Stimulated activated CD8-positive, alpha-beta memory T cell treated with anti-CD3 and anti-CD28 coated beads, Interleukin-12 subunit alpha, Interleukin-12 subunit beta, amount 100 ng/mL, for 24 hours (primary cell): ENCODE data around the gene LMOD1.
"Not testable (repeated sequence)": the region's sequence is repeated elsewhere in the genome, so short reads cannot be mapped to it uniquely, and the experiment has no call there.

Experiments used
- DNase-seq: peaks from one replicate; pipeline ENCODE4 v3.0.0-alpha.2; 2020; ENCODE audit errors: extremely low read depth

The LMOD1 gene

DNA sequence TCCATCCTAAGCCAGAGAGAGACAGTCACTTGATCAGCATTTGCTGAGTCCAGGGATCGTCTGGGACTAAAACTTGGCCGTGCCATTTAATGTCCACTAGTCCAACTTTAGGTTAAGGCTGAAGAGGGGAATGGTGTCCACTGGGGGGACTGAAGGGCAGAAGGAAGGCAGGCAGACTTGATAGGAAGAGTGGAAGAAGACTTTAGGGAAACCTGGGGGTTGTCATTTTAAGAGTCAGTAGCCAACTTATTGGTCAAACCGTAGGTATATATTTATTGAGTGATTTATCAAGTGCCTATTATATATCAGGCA lies 1.3 kb upstream of the LMOD1 start:
- no peak for DNase-seq

DNA sequence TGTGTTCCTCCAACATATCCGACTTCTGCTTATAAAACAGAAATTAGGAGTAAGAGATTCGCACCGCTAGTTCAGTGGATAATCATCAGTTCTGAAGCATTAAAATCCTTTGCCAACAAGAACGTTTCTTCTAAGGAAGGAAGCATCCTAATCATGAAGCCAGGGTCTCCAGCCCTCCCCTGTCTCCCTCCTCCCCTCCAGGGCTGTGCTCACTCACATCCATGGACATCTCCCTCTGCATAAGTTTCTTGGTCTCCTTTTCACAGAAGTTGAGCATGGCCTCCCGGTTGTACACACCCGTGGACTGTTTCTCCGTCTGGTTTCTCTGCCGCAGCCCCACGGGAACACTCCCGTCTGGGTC lies 505 bp downstream of the LMOD1 start:
- DNase-seq: no peak

- DNase-seq: no peak
Observed at GRCh38 chr1:201945157-201945556, 1.2 kb downstream of the LMOD1 start.

GRCh38 chr1:201944639-201945038 lies 1.7 kb downstream of the LMOD1 start:
- DNase-seq: no peak

GRCh38 chr1:201944002-201944401 lies 2.3 kb downstream of the LMOD1 start:
- no peak for DNase-seq

DNA sequence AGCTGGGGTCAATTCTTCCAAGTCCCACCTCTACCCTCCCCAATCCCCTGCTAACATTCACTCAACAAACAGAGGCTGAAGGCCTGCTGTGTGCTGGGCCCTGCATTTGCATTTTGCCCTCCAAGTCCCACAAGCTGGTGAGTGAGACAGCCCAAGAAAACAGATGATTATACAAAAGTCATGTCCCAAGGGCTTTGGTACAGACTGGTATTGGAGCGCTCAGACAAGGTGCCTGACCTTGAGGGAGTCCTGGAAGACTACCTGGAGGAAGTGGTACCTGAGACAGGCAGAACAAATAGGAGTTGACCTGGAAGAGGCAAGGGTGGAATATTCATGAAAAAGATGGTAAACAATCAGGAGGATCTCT lies 4.2 kb downstream of the LMOD1 start:
- DNase-seq: no peak

GRCh38 chr1:201941420-201942128 lies 4.8 kb downstream of the LMOD1 start:
- no peak for DNase-seq

DNA sequence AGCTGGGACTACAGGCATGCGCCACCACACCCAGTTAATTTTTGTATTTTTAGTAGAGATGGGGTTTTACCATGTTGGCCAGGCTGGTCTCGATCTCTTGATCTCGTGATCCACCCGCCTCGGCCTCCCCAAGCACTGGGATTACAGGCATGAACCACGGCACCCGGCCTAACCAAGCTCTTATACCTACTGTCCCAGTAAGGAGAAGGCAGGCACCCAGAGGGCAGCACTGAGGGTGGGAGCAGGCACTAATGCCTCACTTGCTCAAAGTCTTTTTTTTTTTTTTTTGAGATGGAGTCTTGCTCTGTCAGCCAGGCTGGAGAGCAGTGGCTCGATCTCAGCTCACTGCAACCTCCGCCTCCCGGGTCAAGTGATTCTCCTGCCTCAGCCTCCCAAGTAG lies 6.0 kb downstream of the LMOD1 start:
- DNase-seq: not testable (repeated sequence)

DNA sequence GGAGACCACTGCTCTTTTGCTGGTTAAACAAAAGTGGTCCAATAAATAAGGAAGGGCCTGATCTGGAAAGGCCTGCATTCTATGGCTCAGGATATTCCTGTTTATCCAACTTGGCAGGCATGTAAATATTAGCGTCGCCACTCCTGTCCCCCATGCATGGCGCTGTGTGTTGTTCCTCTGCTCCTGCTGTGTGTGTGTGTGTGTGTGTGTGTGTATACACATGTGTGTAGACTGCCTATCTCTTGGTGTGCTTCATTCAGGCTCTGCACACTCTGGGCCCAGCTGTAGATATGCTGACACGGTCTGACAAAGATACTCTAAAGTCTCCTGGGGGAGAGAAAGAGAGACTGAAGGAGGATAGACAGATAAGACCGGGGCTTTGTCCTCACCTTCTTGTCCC lies 6.8 kb downstream of the LMOD1 start:
- DNase-seq: no peak

GRCh38 chr1:201939148-201939547 lies 7.2 kb downstream of the LMOD1 start:
- DNase-seq: no peak

- no peak for DNase-seq
Observed at GRCh38 chr1:201938440-201939035, 7.8 kb downstream of the LMOD1 start.

DNA sequence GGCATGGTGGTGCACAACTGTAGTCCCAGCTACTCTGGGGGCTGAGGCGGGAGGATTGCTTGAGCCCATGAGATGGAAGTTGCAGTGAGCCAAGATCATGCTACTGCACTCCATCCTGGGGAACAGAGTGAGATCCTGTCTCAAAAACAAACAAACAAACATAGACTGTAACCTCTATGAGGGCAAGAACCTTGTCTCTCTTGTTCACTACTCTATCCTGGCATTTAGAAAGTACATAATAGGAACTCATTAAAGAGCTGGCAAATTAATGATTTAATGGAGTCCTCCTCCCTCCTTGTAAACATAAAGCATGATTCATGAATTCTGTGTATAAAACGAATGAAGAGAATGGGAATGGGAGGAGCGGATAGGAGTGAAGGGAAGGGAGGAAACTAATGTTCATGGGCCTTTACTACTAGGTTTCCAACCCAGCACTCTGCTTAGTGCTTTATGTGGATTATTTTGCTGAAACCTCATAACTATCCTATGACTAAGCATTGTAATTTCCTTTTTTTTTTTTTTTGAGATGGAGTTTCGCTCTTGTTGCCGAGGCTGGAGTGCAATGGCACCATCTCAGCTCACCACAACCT lies 8.6 kb downstream of the LMOD1 start:
- no peak for DNase-seq

- DNase-seq: no peak
Observed at GRCh38 chr1:201933840-201934430, 12.4 kb downstream of the LMOD1 start.

DNA sequence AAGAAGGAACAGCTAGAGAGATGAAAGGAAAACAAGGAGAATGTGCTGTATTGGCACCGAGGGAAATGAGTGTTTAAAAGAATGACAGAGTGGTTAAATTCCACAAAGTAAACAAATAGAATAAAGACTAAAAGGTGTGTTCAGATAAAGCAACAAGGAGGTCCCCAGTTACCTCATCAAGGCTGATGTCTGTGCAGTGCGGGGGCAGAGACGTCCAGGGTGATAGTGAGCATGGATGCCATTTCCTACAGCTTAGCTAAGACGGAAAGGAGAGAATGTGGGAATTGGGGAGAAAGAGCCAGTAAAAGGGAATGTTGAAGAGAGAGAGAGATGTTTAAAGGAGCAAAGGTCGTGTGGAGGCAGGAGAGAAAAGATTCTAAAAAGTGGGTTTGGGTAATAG lies 15.5 kb downstream of the LMOD1 start:
- no peak for DNase-seq

DNA sequence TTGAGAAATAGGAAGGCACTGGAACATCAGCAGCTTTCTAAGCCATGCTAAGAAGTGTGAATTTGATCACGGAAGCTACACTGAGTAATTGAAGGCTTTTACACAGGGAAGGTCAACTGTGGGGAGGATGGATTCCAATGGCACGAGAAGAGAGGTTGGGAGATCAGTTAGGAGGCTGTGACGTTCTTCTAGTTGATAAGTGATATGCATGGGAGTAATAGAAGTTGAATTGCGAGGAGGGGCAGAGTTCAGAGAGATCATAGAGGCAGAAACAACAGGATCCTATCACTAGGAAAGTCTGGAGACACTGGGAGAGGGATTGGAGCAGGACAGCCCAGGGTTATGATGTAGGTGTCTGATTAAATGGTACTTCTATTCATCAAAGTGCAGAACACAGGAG lies 16.2 kb downstream of the LMOD1 start:
- no peak for DNase-seq

DNA sequence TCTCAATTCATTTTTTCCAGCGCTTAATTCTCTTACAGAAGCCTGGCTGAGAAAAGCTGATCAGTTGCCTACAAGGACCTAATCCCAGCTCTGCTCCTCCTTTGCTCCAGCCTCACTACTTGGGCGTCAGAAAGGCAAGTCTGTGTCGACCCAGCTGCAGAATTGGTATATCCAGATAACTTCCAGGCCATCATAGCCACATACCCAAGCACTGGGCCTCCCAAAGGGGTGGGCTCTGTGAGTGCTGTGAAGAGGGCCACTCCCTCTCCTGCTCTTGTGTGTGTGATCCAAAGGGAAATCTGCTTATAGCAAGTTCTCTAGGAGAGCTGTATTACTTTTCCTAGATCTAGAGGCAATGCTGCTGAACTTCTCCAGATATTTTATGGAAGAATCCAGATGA lies 18.1 kb downstream of the LMOD1 start:
- DNase-seq: no peak

DNA sequence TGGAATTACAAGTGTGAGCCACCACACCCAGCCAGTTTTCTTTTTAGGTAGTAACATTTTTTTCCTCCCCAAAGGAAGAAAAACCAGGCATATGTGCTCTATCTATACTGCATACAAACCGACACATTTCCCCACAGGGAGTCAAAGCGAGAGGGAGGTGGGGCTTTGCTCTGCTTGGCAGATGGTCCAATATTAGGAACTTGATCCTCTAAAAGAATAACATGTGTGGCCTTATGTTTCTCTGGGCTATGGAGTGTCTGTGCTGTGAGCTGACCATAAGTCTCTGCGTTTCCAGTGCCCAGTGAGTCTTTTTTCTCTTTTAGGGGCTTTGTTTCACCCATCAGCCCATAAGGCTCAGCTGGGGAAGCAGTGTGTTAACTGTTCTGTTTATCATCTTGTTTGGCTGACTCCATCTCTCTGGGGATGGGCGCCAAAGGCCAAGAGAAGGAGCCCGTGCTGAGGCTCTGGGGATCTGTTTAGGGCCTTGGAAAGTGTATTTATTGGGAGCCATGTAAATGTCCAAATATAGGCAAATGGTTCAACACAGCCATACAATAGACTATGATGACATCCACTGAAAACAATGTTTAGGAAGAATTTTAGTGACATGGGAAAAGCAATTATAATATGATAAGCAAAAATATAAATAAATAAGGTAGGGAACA lies 20.2 kb downstream of the LMOD1 start:
- no peak for DNase-seq

DNA sequence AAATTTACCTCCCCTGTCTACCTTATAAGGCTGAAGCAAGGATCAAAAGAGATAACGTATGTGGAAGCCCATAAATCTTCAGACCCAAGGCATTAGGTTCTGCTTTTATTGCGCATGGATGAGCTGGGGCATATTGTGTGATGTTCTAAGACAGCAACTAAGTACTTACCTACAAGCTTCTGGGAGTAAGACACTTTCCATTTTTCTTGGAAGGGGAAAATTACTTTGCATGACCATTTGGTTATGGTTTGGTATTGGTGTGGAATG lies 21.1 kb downstream of the LMOD1 start:
- no peak for DNase-seq

DNA sequence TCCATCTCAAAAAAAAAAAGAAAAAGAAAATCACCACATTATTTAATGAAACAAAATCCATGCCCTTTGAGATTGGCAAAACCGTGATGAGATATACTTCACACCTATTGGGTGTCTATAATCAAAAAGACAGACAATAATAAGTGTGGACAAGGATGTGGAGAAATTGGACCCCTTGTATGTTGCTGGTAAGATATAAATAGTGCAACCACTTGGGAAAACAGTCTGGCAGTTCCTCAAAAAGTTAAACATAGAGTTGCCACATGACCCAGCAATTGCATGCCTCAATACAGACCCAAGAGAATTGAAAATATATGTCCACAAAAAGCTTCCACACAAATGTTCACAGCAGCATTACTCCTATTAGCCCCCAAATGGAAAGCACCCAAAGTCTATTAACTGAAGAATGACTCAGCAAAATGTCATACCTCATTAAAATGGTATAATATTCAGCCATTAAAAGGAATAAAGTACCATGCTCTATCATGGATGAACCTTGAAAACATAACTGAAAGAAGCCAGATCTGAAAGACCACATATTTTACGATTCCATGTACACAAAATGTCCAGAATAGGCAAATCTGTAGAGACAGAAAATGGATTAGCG lies 24.3 kb downstream of the LMOD1 start:
- DNase-seq: no peak

DNA sequence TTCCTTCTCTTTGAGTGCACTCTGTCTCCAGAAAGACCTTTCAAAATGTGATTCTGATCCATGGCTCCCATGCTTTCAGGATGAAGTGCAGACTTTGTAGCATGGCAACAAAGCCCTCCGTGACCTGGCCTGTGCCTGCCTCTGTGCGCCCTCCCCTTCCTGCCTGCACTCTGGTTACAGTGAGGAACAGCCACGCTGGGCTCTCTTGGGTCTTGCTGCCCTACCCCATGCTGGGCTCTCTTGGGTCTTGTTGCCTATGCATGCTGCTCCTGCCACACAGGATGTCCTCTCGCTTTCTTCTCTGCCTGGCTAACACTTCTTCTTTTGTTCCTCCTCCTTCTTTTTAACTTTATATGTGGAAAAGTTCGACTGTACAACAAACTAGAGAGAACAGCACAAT lies 28.0 kb downstream of the LMOD1 start:
- no peak for DNase-seq

- DNase-seq: no peak
Observed at GRCh38 chr1:201917362-201918033, 28.9 kb downstream of the LMOD1 start.

DNA sequence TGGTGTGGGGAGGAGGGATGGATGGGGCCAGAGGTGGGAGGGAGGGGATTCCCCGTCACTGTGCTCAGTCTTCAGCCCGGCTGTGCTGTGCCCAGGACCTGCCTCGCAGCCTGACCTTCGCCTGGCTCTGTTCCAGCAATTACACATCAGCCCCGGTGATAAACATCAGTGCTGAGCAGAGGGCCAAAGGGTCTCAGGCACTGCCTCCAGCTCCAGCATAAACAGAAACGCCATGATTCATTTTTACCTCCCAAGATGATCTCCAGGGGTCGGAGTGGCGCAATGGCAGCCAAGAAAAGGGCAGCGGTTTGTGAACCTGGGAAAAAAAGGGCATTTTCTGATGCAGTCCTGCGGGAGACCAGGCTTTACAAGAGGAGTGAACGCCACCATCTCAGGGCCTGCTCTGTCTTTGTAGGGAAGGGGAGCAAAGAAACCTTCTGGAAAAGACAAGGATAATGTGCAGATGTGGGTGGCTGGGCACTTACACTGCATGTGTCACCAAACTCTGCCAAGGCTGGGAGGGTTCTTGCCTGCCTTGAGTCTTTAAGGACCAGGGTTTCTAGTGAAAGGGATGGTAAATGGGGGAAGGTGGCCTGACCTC lies 29.6 kb downstream of the LMOD1 start:
- DNase-seq: no peak
